H1 (cell line): ENCODE measurements around the gene MTHFS. TPM values are rescaled to one million over a fixed set of nuclear protein-coding genes. Genes with fewer than 3 reads are reported as not detected.

ENCODE experiments used
- CTCF ChIA-PET: fragments of 300-600 bp; sonication (Branson Sonifier 250); formaldehyde crosslinking; loops from one replicate; lab custom pipeline; 2021; ENCODE audit not compliant: partially characterized antibody; lab: Charles Lee
- POLR2A ChIA-PET: fragments of 300-600 bp; sonication (Branson Sonifier 250); formaldehyde crosslinking; loops from one replicate; lab custom pipeline; 2021; ENCODE audit warnings: inconsistent platforms; ENCODE audit not compliant: partially characterized antibody; lab: Charles Lee
- DNase-seq, 2 experiments: peaks; one replicate each; pipeline versions ENCODE4 v3.0.0 to v3.0.0-alpha.2; 2010 to 2022; ENCODE audit warnings: low spot score in 2 of 2, low read depth in 1 of 2, mixed read lengths in 1 of 2
- FAIRE-seq: peaks from 2 replicates; lab custom pipeline; 2011; peaks lifted over from hg19 to GRCh38; lab: Jason Lieb, UNC
- H2AFZ ChIP-seq: 2 replicates; pipeline ENCODE4 v1.8.1; 2012; ENCODE audit warnings: low read length, inconsistent platforms
- H2AK5ac ChIP-seq: 2 replicates; pipeline ENCODE4 v1.6.1; 2013; ENCODE audit warnings: low read depth, low read length
- H2BK120ac ChIP-seq: replicated peaks from 2 replicates; pipeline ENCODE3; 2013; ENCODE audit warnings: low read depth, low read length, inconsistent platforms
- H2BK12ac ChIP-seq: 2 replicates; pipeline ENCODE4 v1.6.1; 2013; ENCODE audit warnings: low read depth, low read length
- H2BK15ac ChIP-seq: 2 replicates; pipeline ENCODE4 v1.6.1; 2013; ENCODE audit warnings: low read length
- H2BK20ac ChIP-seq: 2 replicates; pipeline ENCODE4 v1.6.1; 2013; ENCODE audit warnings: low read length
- H2BK5ac ChIP-seq: 2 replicates; pipeline ENCODE4 v1.6.1; 2013; ENCODE audit warnings: low read depth, low read length
- H3K14ac ChIP-seq: 2 replicates; pipeline ENCODE4 v1.6.1; 2013; ENCODE audit warnings: inconsistent platforms; ENCODE audit not compliant: insufficient read length
- H3K18ac ChIP-seq: 2 replicates; pipeline ENCODE4 v1.6.1; 2013; ENCODE audit warnings: low read length; ENCODE audit errors: extremely low read depth
- H3K23ac ChIP-seq: 2 replicates; pipeline ENCODE4 v1.6.1; 2013; ENCODE audit warnings: inconsistent platforms; ENCODE audit not compliant: insufficient read length
- H3K23me2 ChIP-seq: 2 replicates; pipeline ENCODE4 v1.6.1; 2013; ENCODE audit warnings: low read depth, low read length
- H3K27ac ChIP-seq: 2 replicates; pipeline ENCODE4 v1.6.1; 2011; ENCODE audit warnings: low read depth, low read length, inconsistent platforms
- H3K27me3 ChIP-seq, 4 experiments: replicated peaks in 1 of 4; 1 replicate in 1 of 4; 2 replicates in 3 of 4; pipeline versions ENCODE4 v1.6.1 to v1.8.1; 2011 to 2013; ENCODE audit warnings: low read length in 3 of 4, mild to moderate bottlenecking in 3 of 4, inconsistent platforms in 2 of 4, mixed read lengths in 2 of 4, moderate library complexity in 1 of 4; ENCODE audit not compliant: control insufficient read depth in 3 of 4, insufficient read depth in 3 of 4; ENCODE audit errors: extremely low read depth in 1 of 4
- H3K36me3 ChIP-seq, 4 experiments: 2 replicates each; pipeline versions ENCODE4 v1.6.1 to v1.8.1; 2011 to 2013; ENCODE audit warnings: mild to moderate bottlenecking in 4 of 4, low read length in 3 of 4, moderate library complexity in 2 of 4, control low read depth in 1 of 4, inconsistent platforms in 1 of 4; ENCODE audit not compliant: insufficient read depth in 4 of 4, control insufficient read depth in 2 of 4
- H3K4ac ChIP-seq: replicated peaks from 2 replicates; pipeline ENCODE3; 2013; ENCODE audit warnings: low read length, low read depth, mixed read lengths, inconsistent platforms; ENCODE audit not compliant: insufficient read length
- H3K4me1 ChIP-seq, 4 experiments: replicated peaks in 1 of 4; 1 replicate in 1 of 4; 2 replicates in 3 of 4; pipeline versions ENCODE4 v1.6.1 to v1.8.1; 2011 to 2013; ENCODE audit warnings: low read length in 3 of 4, inconsistent platforms in 2 of 4, mixed read lengths in 1 of 4; ENCODE audit not compliant: insufficient read depth in 4 of 4, control insufficient read depth in 3 of 4
- H3K4me2 ChIP-seq, 2 experiments: 2 replicates each; pipeline versions ENCODE4 v1.6.1 to v1.8.1; 2011 to 2013; ENCODE audit warnings: low read depth in 2 of 2, low read length in 2 of 2, control low read depth in 1 of 2, inconsistent platforms in 1 of 2, mild to moderate bottlenecking in 1 of 2; ENCODE audit not compliant: insufficient read depth in 1 of 2
- H3K4me3 ChIP-seq, 4 experiments: fragments of 200-600, 300-600 bp in 1 of 4; sonication (generic), shearing (Covaris generic), sonication (Bioruptor Twin) in 1 of 4; 2 replicates each; pipeline versions ENCODE4 v1.5.1 to v1.8.1; 2011 to 2016; ENCODE audit warnings: low read length in 4 of 4, low read depth in 3 of 4, control low read depth in 2 of 4, inconsistent platforms in 2 of 4, mild to moderate bottlenecking in 2 of 4, mixed read lengths in 1 of 4, moderate library complexity in 1 of 4; ENCODE audit not compliant: insufficient read depth in 2 of 4; ENCODE audit errors: extremely low read depth in 1 of 4
- H3K56ac ChIP-seq: replicated peaks from 2 replicates; pipeline ENCODE3; 2013; ENCODE audit warnings: low read depth, mild to moderate bottlenecking, mixed read lengths, low read length, inconsistent platforms; ENCODE audit not compliant: insufficient read length
- H3K79me1 ChIP-seq: 2 replicates; pipeline ENCODE4 v1.6.1; 2013; ENCODE audit warnings: low read depth, low read length, control low read depth
- H3K79me2 ChIP-seq, 2 experiments: 2 replicates each; pipeline versions ENCODE4 v1.6.1 to v1.8.1; 2012 to 2013; ENCODE audit warnings: low read length in 2 of 2, mild to moderate bottlenecking in 2 of 2, inconsistent platforms in 1 of 2; ENCODE audit not compliant: insufficient read depth in 2 of 2, control insufficient read depth in 1 of 2
- H3K9ac ChIP-seq, 4 experiments: replicated peaks in 1 of 4; 1 replicate in 1 of 4; 2 replicates in 3 of 4; pipeline versions ENCODE4 v1.6.1 to v1.8.1; 2011 to 2013; ENCODE audit warnings: low read depth in 3 of 4, low read length in 3 of 4, control low read depth in 2 of 4, mild to moderate bottlenecking in 2 of 4, moderate library complexity in 2 of 4, inconsistent platforms in 1 of 4; ENCODE audit errors: extremely low read depth in 1 of 4
- H3K9me3 ChIP-seq, 2 experiments: 2 replicates each; pipeline versions ENCODE4 v1.6.1 to v1.8.1; 2012 to 2013; ENCODE audit warnings: mild to moderate bottlenecking in 2 of 2, moderate library complexity in 2 of 2, control low read depth in 1 of 2, inconsistent platforms in 1 of 2, low read depth in 1 of 2, low read length in 1 of 2, mixed read lengths in 1 of 2; ENCODE audit not compliant: insufficient read depth in 2 of 2
- H4K20me1 ChIP-seq, 2 experiments: replicated peaks in 1 of 2; 2 replicates each; pipeline versions ENCODE3 to v1.8.1; 2011 to 2013; ENCODE audit warnings: inconsistent platforms in 2 of 2, low read length in 2 of 2, mild to moderate bottlenecking in 1 of 2; ENCODE audit not compliant: insufficient read depth in 2 of 2, control insufficient read depth in 1 of 2
- H4K5ac ChIP-seq: 2 replicates; pipeline ENCODE4 v1.6.1; 2013; ENCODE audit warnings: low read length, low read depth, mixed read lengths, inconsistent platforms; ENCODE audit not compliant: insufficient read length
- H4K8ac ChIP-seq: 2 replicates; pipeline ENCODE4 v1.8.0; 2013; ENCODE audit warnings: mild to moderate bottlenecking, moderate library complexity, low read length, inconsistent platforms; ENCODE audit not compliant: insufficient read depth; ENCODE audit errors: extremely low read depth
- H4K91ac ChIP-seq: replicated peaks from 2 replicates; pipeline ENCODE3; 2013; ENCODE audit warnings: low read length, mixed read lengths, inconsistent platforms; ENCODE audit not compliant: insufficient read length
- ATF2 ChIP-seq: IDR thresholded peaks from 2 replicates; pipeline ENCODE4 v1.6.1; 2012; ENCODE audit warnings: low read length, inconsistent platforms
- ATF3 ChIP-seq: IDR thresholded peaks from 2 replicates; pipeline ENCODE4 v1.6.1; 2011; ENCODE audit warnings: low read depth, mild to moderate bottlenecking, low read length; ENCODE audit not compliant: insufficient read depth
- CBX5 ChIP-seq: fragments of 300-800, 300-1000 bp; sonication (generic); IDR thresholded peaks from 2 replicates; pipeline ENCODE4 v1.7.1; 2016; ENCODE audit warnings: antibody characterized with exemption, low read length, low read depth
- GABPA ChIP-seq: IDR thresholded peaks from 2 replicates; pipeline ENCODE4 v1.6.1; 2011; ENCODE audit warnings: mild to moderate bottlenecking, low read length, moderate library complexity, borderline replicate concordance; ENCODE audit not compliant: insufficient read depth
- HDAC2 ChIP-seq, 2 experiments: fragments of 300-600 bp in 1 of 2; sonication (generic) in 1 of 2; IDR thresholded peaks; 2 replicates each; pipeline ENCODE4 v1.6.1; 2011 to 2012; ENCODE audit warnings: low read depth in 2 of 2, low read length in 2 of 2, mild to moderate bottlenecking in 2 of 2, moderate library complexity in 2 of 2, borderline replicate concordance in 1 of 2, inconsistent platforms in 1 of 2
- KDM1A ChIP-seq: fragments of 200-600, 300-600 bp; sonication (generic); IDR thresholded peaks from 2 replicates; pipeline ENCODE4 v1.7.1; 2016; ENCODE audit warnings: mild to moderate bottlenecking, low read length, borderline replicate concordance
- RBBP5 ChIP-seq: IDR thresholded peaks from 2 replicates; pipeline ENCODE4 v1.7.1; 2012; ENCODE audit warnings: low read depth, mild to moderate bottlenecking, inconsistent platforms, low read length, moderate library complexity, borderline replicate concordance
- SIRT6 ChIP-seq: IDR thresholded peaks from one replicate; pipeline ENCODE4 v1.7.1; 2012; ENCODE audit warnings: low read length, inconsistent platforms
- SIX5 ChIP-seq: IDR thresholded peaks from 2 replicates; pipeline ENCODE4 v1.6.1; 2011; ENCODE audit warnings: mild to moderate bottlenecking, low read depth, low read length
- SP2 ChIP-seq: IDR thresholded peaks from 2 replicates; pipeline ENCODE4 v1.6.1; 2012; ENCODE audit warnings: mild to moderate bottlenecking, low read length, inconsistent platforms
- SRF ChIP-seq: IDR thresholded peaks from 2 replicates; pipeline ENCODE4 v1.6.1; 2011; ENCODE audit warnings: mild to moderate bottlenecking, low read depth, low read length, moderate library complexity
- TAF1 ChIP-seq: IDR thresholded peaks from 2 replicates; pipeline ENCODE4 v1.6.1; 2011; ENCODE audit warnings: mild to moderate bottlenecking, low read depth, low read length
- WGBS, 2 experiments: shearing (Covaris generic) in 1 of 2; methylation state at CpG; one replicate each; pipeline versions ENCODE4 v1.1.6 to v1.1.7; 2013 to 2015; ENCODE audit warnings: low lambda C conversion rate in 2 of 2, mixed read lengths in 2 of 2, inconsistent platforms in 1 of 2, low coverage in 1 of 2, missing lambda C conversion rate in 1 of 2; ENCODE audit not compliant: insufficient replicate concordance in 2 of 2, insufficient coverage in 1 of 2, insufficient read length in 1 of 2; ENCODE audit errors: extremely low coverage in 1 of 2, missing lambda C conversion rate in 1 of 2; 5-methylcytosine and 5-hydroxymethylcytosine counted together
- polyA plus RNA-seq, 7 experiments: library from polyadenylated mRNA; depleted of rRNA in 3 of 7; stranded (reverse) in 5 of 7; unstranded in 2 of 7; fragments of >200 nt in 5 of 7; fragments of 200-250 nt in 2 of 7; gene quantifications; 1 replicate in 5 of 7; 2 replicates in 1 of 7; 4 replicates in 1 of 7; pipeline versions ENCODE4 v1.2.1 to v1.2.3, GENCODE V29; 2011 to 2013; ENCODE audit warnings: missing spikeins in 2 of 7, mixed read lengths in 2 of 7
- total RNA-seq: library from RNA; stranded (reverse); fragmentation: NEBNext Ultra II Directional; extraction: Animal tissue kit (Norgen Biotek cat#: 25700); gene quantifications from 2 replicates; pipeline ENCODE4 v1.2.1, GENCODE V29; 2021

Gene MTHFS
- total and polyA plus RNA-seq, 2 of the 8 experiments (the other 6 are each of a cell fraction or from before 2014, with no cell fraction given), result 27.3 to 37.2 TPM

- Histone ChIP-seq H2AK5ac (no peak overlapping the region), H3K18ac (no peak overlapping the region), H4K91ac (no peak overlapping the region), H4K5ac (no peak overlapping the region), H2BK5ac (no peak overlapping the region), H4K8ac (no peak overlapping the region), H3K27ac (no peak overlapping the region), H3K4ac (no peak overlapping the region), H3K4me3 (no peak overlapping the region), H2BK12ac (no peak overlapping the region), H2BK120ac (no peak overlapping the region), H3K79me2 (no peaks in the 10 kb centered on the region), H3K56ac (no peak overlapping the region), H3K23me2 (peaks cover 2% of the 10 kb centered on the region; the same call in 1 of the 2 replicates), H2AFZ (peak overlapping the region; percentile 50; the same call in 1 of the 2 replicates), H4K20me1 (no peaks in the 10 kb centered on the region), H3K79me1 (no peaks in the 10 kb centered on the region), H3K9ac (no peak overlapping the region), H3K4me2 (no peak overlapping the region), H3K9me3 (no peaks in the 10 kb centered on the region), H3K4me1 (no peaks in the 10 kb centered on the region; a peak in 1 of 7 replicates), H2BK20ac (no peak overlapping the region), H3K14ac (no peak overlapping the region), H3K27me3 (no peaks in the 10 kb centered on the region), H3K23ac (no peak overlapping the region), H2BK15ac (no peak overlapping the region), H3K36me3 (no peaks in the 10 kb centered on the region)
- POLR2A ChIA-PET, result interaction anchor here (1.9 kb wide), 1 partner anchor 10 kb away, joined by 4 read pairs; no protein-coding TSS in a partner anchor
- no peak for FAIRE-seq
- CTCF ChIA-PET, result interaction anchor here (0.6 kb wide), 1 partner anchor 240 kb away, joined by 3 read pairs; no protein-coding TSS in a partner anchor
- 85% methylated on average over 3 of the region's 3 CpGs; no CpG with 5 or more reads in 1 of the 2 experiments for WGBS, 2 experiments
- DNase-seq, result no peak
- no peak for TF ChIP-seq GABPA
- TF ChIP-seq TAF1, result no peak
- TF ChIP-seq ATF2, result no peak
- TF ChIP-seq SRF, result no peak
- TF ChIP-seq SP2, result no peak
- TF ChIP-seq CBX5, result no peak
- TF ChIP-seq KDM1A, result no peak
- TF ChIP-seq SIRT6, result no peak
- TF ChIP-seq ATF3, result no peak
- no peak for TF ChIP-seq RBBP5
- TF ChIP-seq SIX5, result no peak
- TF ChIP-seq HDAC2 (IDR thresholded peaks at IDR 0.05; ENCODE audit: borderline replicate concordance in 1 of 2, low read depth in 2 of 2, low read length in 2 of 2), result no peak
Observed at GRCh38 chr15:79933231-79933630, 36.4 kb upstream of the MTHFS start.
